A673 (cell line): ENCODE data around the gene NGDN.

Experiments used
- EZH2 ChIP-seq: fragments of 200-600 bp; sonication (generic); IDR thresholded peaks from 2 replicates; pipeline ENCODE4 v1.6.1; 2017; ENCODE audit warnings: borderline replicate concordance, low read depth, mild to moderate bottlenecking, mixed read lengths, antibody characterized with exemption, low read length; ENCODE audit not compliant: poor library complexity, severe bottlenecking
- TF ChIP-seq, protein P1 (sequence below): fragments of 300-800, 200-600 bp; sonication (generic); conservative IDR thresholded peaks from 2 replicates; pipeline ENCODE4 v1.5.1; 2017; ENCODE audit warnings: low read depth, mild to moderate bottlenecking, antibody characterized with exemption, low read length, moderate library complexity, mixed read lengths

DNA sequence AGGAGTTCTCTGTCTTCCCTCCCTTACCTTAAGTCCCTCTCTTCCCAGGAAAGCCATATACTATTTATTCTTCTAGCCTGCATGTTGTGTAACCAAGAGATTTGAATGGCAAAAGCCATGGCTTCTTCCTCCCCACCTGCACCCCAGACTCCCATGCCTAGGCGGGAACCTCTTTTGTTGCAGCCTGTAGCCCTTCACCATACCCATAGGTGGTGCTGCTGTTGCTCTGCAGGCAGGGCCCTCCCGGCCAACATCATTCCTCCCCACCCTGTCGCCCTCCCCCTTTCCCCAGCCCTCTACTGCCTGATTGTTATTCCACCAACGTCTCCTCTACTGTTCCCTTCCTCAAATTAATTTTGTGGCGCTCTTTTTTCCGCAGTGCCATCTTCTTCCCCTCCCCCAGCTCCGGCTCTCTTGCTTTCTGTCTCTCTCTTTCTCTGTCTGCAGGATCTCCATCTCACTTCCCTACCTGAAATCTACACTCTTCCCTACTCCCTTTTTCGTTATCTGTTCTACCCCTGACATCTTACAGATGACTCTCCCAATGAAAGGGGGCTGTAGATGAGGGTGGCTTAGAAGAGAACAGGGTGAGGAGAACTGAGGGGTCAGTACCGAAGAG, 13.8 kb downstream of the NGDN start:
- TF ChIP-seq, protein P1, sequence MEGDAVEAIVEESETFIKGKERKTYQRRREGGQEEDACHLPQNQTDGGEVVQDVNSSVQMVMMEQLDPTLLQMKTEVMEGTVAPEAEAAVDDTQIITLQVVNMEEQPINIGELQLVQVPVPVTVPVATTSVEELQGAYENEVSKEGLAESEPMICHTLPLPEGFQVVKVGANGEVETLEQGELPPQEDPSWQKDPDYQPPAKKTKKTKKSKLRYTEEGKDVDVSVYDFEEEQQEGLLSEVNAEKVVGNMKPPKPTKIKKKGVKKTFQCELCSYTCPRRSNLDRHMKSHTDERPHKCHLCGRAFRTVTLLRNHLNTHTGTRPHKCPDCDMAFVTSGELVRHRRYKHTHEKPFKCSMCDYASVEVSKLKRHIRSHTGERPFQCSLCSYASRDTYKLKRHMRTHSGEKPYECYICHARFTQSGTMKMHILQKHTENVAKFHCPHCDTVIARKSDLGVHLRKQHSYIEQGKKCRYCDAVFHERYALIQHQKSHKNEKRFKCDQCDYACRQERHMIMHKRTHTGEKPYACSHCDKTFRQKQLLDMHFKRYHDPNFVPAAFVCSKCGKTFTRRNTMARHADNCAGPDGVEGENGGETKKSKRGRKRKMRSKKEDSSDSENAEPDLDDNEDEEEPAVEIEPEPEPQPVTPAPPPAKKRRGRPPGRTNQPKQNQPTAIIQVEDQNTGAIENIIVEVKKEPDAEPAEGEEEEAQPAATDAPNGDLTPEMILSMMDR: peak; percentile 70
- TF ChIP-seq EZH2: no peak
